ENCODE results near the gene MICAL3.

DNA sequence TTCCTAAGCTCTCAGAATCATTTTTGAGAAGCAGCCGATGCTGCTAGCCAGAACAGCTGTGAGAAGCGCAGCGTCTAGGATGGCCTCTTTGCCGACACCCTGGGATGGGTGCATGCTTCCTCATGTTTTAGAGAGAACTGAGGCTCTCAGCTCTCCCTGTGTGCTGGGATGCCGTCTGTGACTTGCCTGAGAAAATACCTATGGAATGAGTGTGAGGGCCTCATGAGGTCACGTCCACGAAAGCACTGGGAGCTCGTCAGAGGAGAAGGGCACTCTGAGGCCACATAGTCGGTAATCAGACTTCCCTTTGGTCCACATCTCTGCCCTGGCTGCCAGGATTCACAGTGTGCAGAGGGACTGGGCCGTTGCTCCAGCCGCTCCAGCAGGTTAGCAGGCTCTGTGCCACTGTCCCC is 54.7 kb downstream of the MICAL3 start:
- TF ChIP-seq TAF1 (IDR thresholded peaks at IDR 0.05; ENCODE audit: borderline replicate concordance, insufficient read depth, low read length) (no peak), SIN3A (IDR thresholded peaks at IDR 0.05; ENCODE audit: borderline replicate concordance, insufficient read depth, low read length) (no peak), POLR2AphosphoS5 (IDR thresholded peaks at IDR 0.05; ENCODE audit: low read depth, low read length) (no peak), FOXP2 (optimal IDR thresholded peaks at IDR 0.05; ENCODE audit: borderline replicate concordance, extremely low read depth, extremely low read length, insufficient read depth) (no peak)
- TF ChIP-seq, protein P1, sequence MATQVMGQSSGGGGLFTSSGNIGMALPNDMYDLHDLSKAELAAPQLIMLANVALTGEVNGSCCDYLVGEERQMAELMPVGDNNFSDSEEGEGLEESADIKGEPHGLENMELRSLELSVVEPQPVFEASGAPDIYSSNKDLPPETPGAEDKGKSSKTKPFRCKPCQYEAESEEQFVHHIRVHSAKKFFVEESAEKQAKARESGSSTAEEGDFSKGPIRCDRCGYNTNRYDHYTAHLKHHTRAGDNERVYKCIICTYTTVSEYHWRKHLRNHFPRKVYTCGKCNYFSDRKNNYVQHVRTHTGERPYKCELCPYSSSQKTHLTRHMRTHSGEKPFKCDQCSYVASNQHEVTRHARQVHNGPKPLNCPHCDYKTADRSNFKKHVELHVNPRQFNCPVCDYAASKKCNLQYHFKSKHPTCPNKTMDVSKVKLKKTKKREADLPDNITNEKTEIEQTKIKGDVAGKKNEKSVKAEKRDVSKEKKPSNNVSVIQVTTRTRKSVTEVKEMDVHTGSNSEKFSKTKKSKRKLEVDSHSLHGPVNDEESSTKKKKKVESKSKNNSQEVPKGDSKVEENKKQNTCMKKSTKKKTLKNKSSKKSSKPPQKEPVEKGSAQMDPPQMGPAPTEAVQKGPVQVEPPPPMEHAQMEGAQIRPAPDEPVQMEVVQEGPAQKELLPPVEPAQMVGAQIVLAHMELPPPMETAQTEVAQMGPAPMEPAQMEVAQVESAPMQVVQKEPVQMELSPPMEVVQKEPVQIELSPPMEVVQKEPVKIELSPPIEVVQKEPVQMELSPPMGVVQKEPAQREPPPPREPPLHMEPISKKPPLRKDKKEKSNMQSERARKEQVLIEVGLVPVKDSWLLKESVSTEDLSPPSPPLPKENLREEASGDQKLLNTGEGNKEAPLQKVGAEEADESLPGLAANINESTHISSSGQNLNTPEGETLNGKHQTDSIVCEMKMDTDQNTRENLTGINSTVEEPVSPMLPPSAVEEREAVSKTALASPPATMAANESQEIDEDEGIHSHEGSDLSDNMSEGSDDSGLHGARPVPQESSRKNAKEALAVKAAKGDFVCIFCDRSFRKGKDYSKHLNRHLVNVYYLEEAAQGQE (IDR thresholded peaks at IDR 0.05; ENCODE audit: insufficient read depth in 1 of 2, low read depth in 2 of 2, low read length in 2 of 2): no peak

All from PFSK-1 (cell line).